Trophoblast cell (in vitro differentiated cells and primary cell): ENCODE measurements around the gene SLC24A2.

Experiments
- DNase-seq, 2 donors: peaks; one replicate each; pipeline ENCODE4 v3.0.0-alpha.2; 2016
- H2AFZ ChIP-seq: 2 replicates; pipeline ENCODE4 v1.6.1; 2013; ENCODE audit warnings: low read length, moderate library complexity, mild to moderate bottlenecking; ENCODE audit not compliant: insufficient read depth, poor library complexity
- H2AK5ac ChIP-seq: 2 replicates; pipeline ENCODE4 v1.6.1; 2013; ENCODE audit warnings: mild to moderate bottlenecking, low read length
- H2BK120ac ChIP-seq: 2 replicates; pipeline ENCODE4 v1.6.1; 2013; ENCODE audit warnings: low read length, mild to moderate bottlenecking, moderate library complexity; ENCODE audit not compliant: insufficient read depth, poor library complexity
- H2BK12ac ChIP-seq: 2 replicates; pipeline ENCODE4 v1.6.1; 2013; ENCODE audit warnings: mild to moderate bottlenecking, low read length, moderate library complexity
- H2BK5ac ChIP-seq: 2 replicates; pipeline ENCODE4 v1.6.1; 2013; ENCODE audit warnings: low read length, low read depth, moderate library complexity, mild to moderate bottlenecking; ENCODE audit not compliant: poor library complexity
- H3K14ac ChIP-seq: 2 replicates; pipeline ENCODE4 v1.6.1; 2013; ENCODE audit warnings: mild to moderate bottlenecking, low read length
- H3K18ac ChIP-seq: 2 replicates; pipeline ENCODE4 v1.6.1; 2013; ENCODE audit warnings: mild to moderate bottlenecking, low read length
- H3K23ac ChIP-seq: 2 replicates; pipeline ENCODE4 v1.6.1; 2013; ENCODE audit warnings: low read length
- H3K27ac ChIP-seq: 2 replicates; pipeline ENCODE4 v1.5.1; 2013; ENCODE audit warnings: low read depth, mild to moderate bottlenecking, inconsistent platforms, low read length, moderate library complexity
- H3K27me3 ChIP-seq: 2 replicates; pipeline ENCODE4 v1.6.1; 2013; ENCODE audit warnings: inconsistent platforms, mild to moderate bottlenecking, low read length, moderate library complexity; ENCODE audit not compliant: insufficient read depth
- H3K36me3 ChIP-seq, 2 experiments: 1 replicate in 1 of 2; 2 replicates in 1 of 2; pipeline ENCODE4 v1.6.1; 2013; ENCODE audit warnings: low read length in 2 of 2, mild to moderate bottlenecking in 2 of 2, moderate library complexity in 1 of 2; ENCODE audit not compliant: insufficient read depth in 2 of 2, control insufficient read depth in 1 of 2
- H3K4ac ChIP-seq: 2 replicates; pipeline ENCODE4 v1.6.1; 2013; ENCODE audit warnings: low read depth, mild to moderate bottlenecking, low read length, moderate library complexity
- H3K4me1 ChIP-seq, 2 experiments: 1 replicate in 1 of 2; 2 replicates in 1 of 2; pipeline ENCODE4 v1.6.1; 2013; ENCODE audit warnings: low read length in 2 of 2, mild to moderate bottlenecking in 2 of 2, moderate library complexity in 1 of 2; ENCODE audit not compliant: insufficient read depth in 2 of 2, control insufficient read depth in 1 of 2
- H3K4me2 ChIP-seq: 2 replicates; pipeline ENCODE4 v1.6.1; 2013; ENCODE audit warnings: inconsistent platforms, mild to moderate bottlenecking, low read length, moderate library complexity
- H3K4me3 ChIP-seq: 2 replicates; pipeline ENCODE4 v1.5.1; 2013; ENCODE audit warnings: mild to moderate bottlenecking, low read depth, low read length, inconsistent platforms
- H3K79me1 ChIP-seq: one replicate; pipeline ENCODE4 v1.6.1; 2013; ENCODE audit warnings: low read length
- H3K79me2 ChIP-seq: 2 replicates; pipeline ENCODE4 v1.6.1; 2013; ENCODE audit warnings: low read length, mild to moderate bottlenecking; ENCODE audit not compliant: control insufficient read depth, insufficient read depth, poor library complexity
- H3K9ac ChIP-seq: 2 replicates; pipeline ENCODE4 v1.6.1; 2013; ENCODE audit warnings: mild to moderate bottlenecking, low read length
- H3K9me3 ChIP-seq: 2 replicates; pipeline ENCODE4 v1.6.1; 2013; ENCODE audit warnings: low read depth, mild to moderate bottlenecking, control low read depth, inconsistent platforms, low read length; ENCODE audit not compliant: insufficient read depth
- H4K12ac ChIP-seq: 2 replicates; pipeline ENCODE4 v1.6.1; 2013; ENCODE audit warnings: low read depth, mild to moderate bottlenecking, low read length, moderate library complexity
- H4K8ac ChIP-seq: 2 replicates; pipeline ENCODE4 v1.6.1; 2013; ENCODE audit warnings: low read depth, mild to moderate bottlenecking, low read length, moderate library complexity
- H4K91ac ChIP-seq: one replicate; pipeline ENCODE4 v1.6.1; 2013; ENCODE audit warnings: low read depth, mild to moderate bottlenecking, low read length, moderate library complexity
- WGBS: extraction: QIAGEN DNeasy Blood & Tissue Kit; methylation state at CpG from one replicate; pipeline ENCODE4 v1.1.7; 2013; ENCODE audit warnings: missing lambda C conversion rate; ENCODE audit not compliant: insufficient read length, insufficient coverage; ENCODE audit errors: extremely low coverage; 5-methylcytosine and 5-hydroxymethylcytosine counted together

The SLC24A2 gene

GRCh38 chr9:19816769-19817168, 27.9 kb upstream of the SLC24A2 start:
- Histone ChIP-seq H4K12ac (no peak overlapping the region), H4K8ac (no peak overlapping the region), H3K4me1 (no peaks in the 10 kb centered on the region), H3K27me3 (no peaks in the 10 kb centered on the region), H3K27ac (no peak overlapping the region), H3K9me3 (no peaks in the 10 kb centered on the region), H3K79me1 (no peaks in the 10 kb centered on the region), H3K36me3 (no peaks in the 10 kb centered on the region), H3K4me3 (no peak overlapping the region), H3K4ac (no peak overlapping the region), H3K18ac (no peak overlapping the region), H3K79me2 (no peaks in the 10 kb centered on the region), H3K23ac (no peak overlapping the region), H2BK5ac (no peak overlapping the region), H2BK12ac (no peak overlapping the region), H2BK120ac (no peak overlapping the region), H3K4me2 (no peak overlapping the region), H2AK5ac (no peak overlapping the region), H3K9ac (no peak overlapping the region), H2AFZ (no peak overlapping the region), H3K14ac (no peak overlapping the region), H4K91ac (no peak overlapping the region)
- DNase-seq: no peak
- no CpG with 5 or more reads among the region's 2 CpGs for WGBS

GRCh38 chr9:19812194-19812593, 23.4 kb upstream of the SLC24A2 start:
- no peaks in the 10 kb centered on the region for H3K9me3 ChIP-seq
- H3K18ac ChIP-seq: no peak overlapping the region
- no peak overlapping the region for H2AFZ ChIP-seq
- H4K91ac ChIP-seq: no peak overlapping the region
- no peak overlapping the region for H2AK5ac ChIP-seq
- no peak overlapping the region for H4K12ac ChIP-seq
- no peak overlapping the region for H2BK120ac ChIP-seq
- DNase-seq: no peak
- H3K9ac ChIP-seq: no peak overlapping the region
- no peaks in the 10 kb centered on the region for H3K4me1 ChIP-seq
- no peak overlapping the region for H3K4me3 ChIP-seq
- no peak overlapping the region for H4K8ac ChIP-seq
- H3K36me3 ChIP-seq: no peaks in the 10 kb centered on the region
- H3K79me2 ChIP-seq: no peaks in the 10 kb centered on the region
- H2BK5ac ChIP-seq: no peak overlapping the region
- no peak overlapping the region for H2BK12ac ChIP-seq
- no peak overlapping the region for H3K27ac ChIP-seq
- no peak overlapping the region for H3K4me2 ChIP-seq
- H3K27me3 ChIP-seq: no peaks in the 10 kb centered on the region
- no peak overlapping the region for H3K14ac ChIP-seq
- no peak overlapping the region for H3K23ac ChIP-seq
- H3K79me1 ChIP-seq: no peaks in the 10 kb centered on the region
- H3K4ac ChIP-seq: no peak overlapping the region

- no peaks in the 10 kb centered on the region for H3K27me3 ChIP-seq
- H2BK5ac ChIP-seq: no peak overlapping the region
- H3K23ac ChIP-seq: no peak overlapping the region
- no peak overlapping the region for H4K91ac ChIP-seq
- no peak overlapping the region for H4K8ac ChIP-seq
- no peak overlapping the region for H2AFZ ChIP-seq
- no peak for DNase-seq
- H3K36me3 ChIP-seq: no peaks in the 10 kb centered on the region
- no peaks in the 10 kb centered on the region for H3K4me1 ChIP-seq
- no peaks in the 10 kb centered on the region for H3K9me3 ChIP-seq
- H3K18ac ChIP-seq: no peak overlapping the region
- no peak overlapping the region for H3K14ac ChIP-seq
- no peak overlapping the region for H2AK5ac ChIP-seq
- no peak overlapping the region for H2BK12ac ChIP-seq
- H2BK120ac ChIP-seq: no peak overlapping the region
- H3K79me2 ChIP-seq: no peaks in the 10 kb centered on the region
- no peak overlapping the region for H3K4me2 ChIP-seq
- H3K9ac ChIP-seq: no peak overlapping the region
- H3K79me1 ChIP-seq: no peaks in the 10 kb centered on the region
- no peak overlapping the region for H3K4me3 ChIP-seq
- WGBS: no CpG with 5 or more reads among the region's 16 CpGs
- no peak overlapping the region for H3K27ac ChIP-seq
- no peak overlapping the region for H3K4ac ChIP-seq
- H4K12ac ChIP-seq: no peak overlapping the region
Observed at GRCh38 chr9:19809422-19810269, 20.8 kb upstream of the SLC24A2 start.

GRCh38 chr9:19807182-19807892, 18.5 kb upstream of the SLC24A2 start:
- no peak overlapping the region for H3K9ac ChIP-seq
- WGBS: no CpG with 5 or more reads among the region's 4 CpGs

More at GRCh38 chr9:19807182-19807892, 18.5 kb upstream of the SLC24A2 start:
- Histone ChIP-seq H2BK5ac (no peak overlapping the region), H2AFZ (no peak overlapping the region), H3K4me2 (no peak overlapping the region), H3K23ac (no peak overlapping the region), H3K14ac (no peak overlapping the region), H3K4me1 (no peaks in the 10 kb centered on the region), H4K91ac (no peak overlapping the region), H2BK120ac (no peak overlapping the region), H3K18ac (no peak overlapping the region), H3K79me1 (no peaks in the 10 kb centered on the region), H3K9me3 (no peaks in the 10 kb centered on the region), H3K36me3 (no peaks in the 10 kb centered on the region), H3K27ac (no peak overlapping the region), H4K8ac (no peak overlapping the region), H2AK5ac (no peak overlapping the region), H3K79me2 (no peaks in the 10 kb centered on the region), H3K4me3 (no peak overlapping the region), H4K12ac (no peak overlapping the region), H3K27me3 (no peaks in the 10 kb centered on the region), H2BK12ac (no peak overlapping the region), H3K4ac (no peak overlapping the region)
- no peak for DNase-seq
